GM19397 (cell line): ENCODE data around the gene PTPRD.
"Not testable (repeated sequence)": the region's sequence is repeated elsewhere in the genome, so short reads cannot be mapped to it uniquely, and the experiment has no call there.

Experiments
- ATAC-seq: cut with Tn5 transposase; IDR thresholded peaks from one replicate; pipeline ENCODE4 v1.9.1; 2021; ENCODE audit warnings: mild to moderate bottlenecking, moderate library complexity; ENCODE audit not compliant: unreplicated experiment

The PTPRD gene

GRCh38 chr9:9556865-9557803 is 1055.7 kb downstream of the PTPRD start:
- ATAC-seq: no peak

DNA sequence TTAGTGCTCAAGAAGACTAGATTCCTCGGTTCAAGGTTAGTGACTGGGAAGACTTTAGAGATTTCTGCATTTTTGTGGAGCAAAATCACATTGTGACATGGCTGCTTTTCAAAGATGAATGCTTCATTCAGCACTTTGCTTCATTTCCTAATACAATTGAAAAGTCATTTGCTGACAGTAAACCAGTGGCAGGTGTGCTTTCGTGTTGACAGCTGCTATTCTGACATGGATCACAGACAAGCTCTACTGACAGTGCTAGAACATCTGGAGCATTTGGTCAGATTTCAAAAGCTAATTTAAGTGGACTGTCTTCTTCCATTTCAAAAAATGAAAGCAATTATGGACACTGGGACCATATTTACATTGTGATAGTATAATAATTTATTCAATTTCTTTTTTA is 1060.1 kb downstream of the PTPRD start:
- no peak for ATAC-seq

- ATAC-seq: no peak
Measured at GRCh38 chr9:9538766-9539165, 1074.0 kb downstream of the PTPRD start.

- ATAC-seq: no peak
Measured at GRCh38 chr9:9538356-9538755, 1074.4 kb downstream of the PTPRD start.

DNA sequence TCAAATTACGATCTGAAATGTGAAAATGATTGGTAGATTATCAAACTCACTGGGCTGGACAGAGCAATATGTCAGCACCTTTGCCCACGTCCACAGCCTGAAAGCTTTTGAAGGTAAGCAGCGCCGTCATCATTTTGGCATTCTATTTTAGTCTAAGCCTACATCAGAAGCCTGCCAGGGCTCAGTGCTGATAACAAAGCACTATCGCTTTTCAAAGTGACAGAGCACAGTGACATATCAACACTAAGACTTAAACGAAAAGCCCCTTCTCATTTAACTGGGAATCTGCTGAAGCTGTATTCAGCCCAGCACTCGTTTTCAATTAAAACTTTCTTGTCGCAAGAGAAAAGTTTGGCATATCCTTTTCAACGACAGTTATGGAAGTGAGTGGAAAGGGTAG is 1076.3 kb downstream of the PTPRD start:
- ATAC-seq: no peak

DNA sequence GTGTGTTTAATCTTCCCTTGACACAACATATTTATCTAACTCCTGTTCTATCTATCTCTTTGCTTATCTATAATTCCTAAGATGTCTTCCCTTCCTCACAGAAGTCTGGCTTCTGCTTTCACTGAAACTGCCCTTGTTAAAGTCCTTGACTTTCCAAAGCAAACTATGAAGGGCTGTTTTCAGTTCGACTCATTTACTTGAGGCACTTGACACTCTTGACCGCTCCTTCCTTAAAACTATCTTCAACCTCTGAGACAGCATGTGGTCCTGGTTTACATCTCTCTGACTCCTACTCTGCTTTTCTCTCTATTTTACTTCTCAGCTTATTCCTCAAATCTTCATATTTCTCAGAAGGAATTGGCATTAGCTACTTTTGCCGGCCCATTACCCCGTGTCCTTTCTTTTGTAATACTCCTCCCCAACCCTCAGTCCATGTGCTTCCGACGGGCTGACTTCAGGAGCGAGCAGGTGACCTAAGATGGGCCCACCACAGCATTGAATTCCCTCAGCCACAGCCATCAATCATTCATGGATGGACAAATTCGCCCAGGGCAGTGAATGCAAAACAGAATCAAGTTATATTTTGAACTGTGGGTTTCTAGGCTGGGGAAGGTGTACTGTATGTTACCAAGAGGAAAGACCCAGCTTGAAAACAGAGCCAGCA is 1089.2 kb downstream of the PTPRD start:
- no peak for ATAC-seq

DNA sequence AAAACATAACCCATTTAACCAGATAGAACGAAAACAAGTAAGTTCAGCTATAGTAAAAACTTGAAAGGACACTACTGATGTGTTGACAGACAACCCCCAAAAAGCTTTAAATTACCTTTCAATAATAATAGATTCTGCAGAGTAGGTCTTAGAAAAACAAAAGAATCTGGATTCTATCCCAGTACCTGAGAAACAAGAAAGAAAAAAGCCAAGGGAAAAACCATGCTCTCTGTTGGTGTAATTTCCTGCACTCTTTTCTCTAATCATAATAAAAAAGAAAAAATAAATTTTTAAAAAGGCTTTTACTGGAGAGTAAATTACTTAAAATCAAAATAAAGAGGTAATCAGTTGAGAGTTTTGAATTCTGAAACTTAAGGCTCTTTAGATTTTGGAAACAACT is 1090.4 kb downstream of the PTPRD start:
- ATAC-seq: no peak

- no peak for ATAC-seq
Measured at GRCh38 chr9:9521033-9521779, 1091.6 kb downstream of the PTPRD start.

GRCh38 chr9:9504869-9505268 is 1107.9 kb downstream of the PTPRD start:
- no peak for ATAC-seq

- ATAC-seq: no peak
Measured at GRCh38 chr9:9499546-9499945, 1113.3 kb downstream of the PTPRD start.

GRCh38 chr9:9498846-9499245 is 1114.0 kb downstream of the PTPRD start:
- ATAC-seq: no peak

DNA sequence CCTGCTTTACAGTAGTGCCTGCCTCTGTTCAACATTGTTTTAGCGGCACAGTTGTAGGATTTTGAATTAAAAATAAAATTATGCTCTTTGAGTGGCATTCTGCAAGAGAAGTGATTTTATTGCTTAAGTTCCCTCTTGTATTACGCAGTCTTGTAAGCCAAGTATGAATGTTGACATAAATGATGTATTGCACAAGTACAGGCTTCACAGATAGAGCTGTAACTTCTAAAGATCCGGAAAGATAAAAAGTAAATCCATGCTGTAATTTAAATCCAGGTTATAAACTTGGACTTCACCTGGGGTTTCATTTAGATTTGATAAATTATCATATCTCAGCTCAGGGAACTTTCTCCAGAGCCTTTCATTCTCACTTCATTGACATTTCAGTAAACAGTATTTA is 1114.7 kb downstream of the PTPRD start:
- ATAC-seq: no peak

DNA sequence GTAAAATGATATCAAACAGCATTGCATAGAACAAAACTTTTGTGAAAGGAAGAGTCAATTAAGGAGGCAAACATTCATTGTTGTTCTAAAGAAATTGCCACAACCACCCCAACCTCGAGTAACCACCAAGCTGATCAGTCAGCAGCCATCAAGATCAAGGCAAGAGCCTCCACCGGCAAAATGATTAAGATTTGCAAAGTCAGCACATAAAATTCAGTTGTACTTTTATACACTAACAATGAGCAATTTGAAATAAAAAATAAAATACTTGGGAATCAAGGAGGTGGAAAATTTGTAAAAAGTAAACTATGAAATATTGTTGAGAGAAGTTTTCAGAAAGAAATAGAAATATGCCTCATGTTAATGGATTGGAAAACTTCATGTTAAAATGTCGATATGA is 1118.5 kb downstream of the PTPRD start:
- ATAC-seq: no peak

GRCh38 chr9:9492506-9492905 is 1120.3 kb downstream of the PTPRD start:
- ATAC-seq: no peak

DNA sequence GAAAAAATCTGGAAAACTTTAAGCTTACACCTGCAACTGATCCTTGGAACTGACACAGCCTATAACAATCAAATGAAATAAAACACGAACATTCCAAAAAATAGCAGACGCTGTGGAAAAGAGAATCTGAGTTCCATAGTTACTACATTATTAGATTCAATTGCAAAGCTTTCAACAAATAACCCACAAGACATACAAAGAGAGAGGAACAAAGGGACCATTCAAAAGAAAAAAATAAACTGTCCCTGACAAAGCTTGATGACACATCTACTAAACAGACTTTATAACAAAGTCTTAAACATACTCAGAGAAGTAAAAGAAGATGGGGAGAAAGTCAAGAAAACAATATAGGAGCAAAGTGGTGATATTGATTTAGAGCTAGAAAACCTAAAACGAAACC is 1123.6 kb downstream of the PTPRD start:
- ATAC-seq: no peak

DNA sequence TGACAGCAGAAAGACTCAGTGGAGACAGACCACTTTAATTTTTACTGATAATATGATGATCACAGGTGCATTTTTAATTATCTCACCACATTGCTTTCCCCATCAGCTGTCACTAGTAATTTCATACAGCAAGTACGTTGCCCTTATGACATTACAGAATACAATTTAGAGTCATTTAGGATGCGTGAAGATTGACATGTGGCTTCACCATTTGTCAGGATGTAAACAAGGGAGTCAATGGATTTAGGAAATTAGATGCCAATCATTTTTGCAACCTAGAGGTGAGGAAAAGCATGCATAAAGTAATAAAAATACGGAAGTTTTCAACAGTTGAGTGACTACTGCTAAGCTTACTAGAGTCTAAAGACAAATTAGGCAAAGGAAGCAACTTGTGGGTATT is 1129.6 kb downstream of the PTPRD start:
- no peak for ATAC-seq

DNA sequence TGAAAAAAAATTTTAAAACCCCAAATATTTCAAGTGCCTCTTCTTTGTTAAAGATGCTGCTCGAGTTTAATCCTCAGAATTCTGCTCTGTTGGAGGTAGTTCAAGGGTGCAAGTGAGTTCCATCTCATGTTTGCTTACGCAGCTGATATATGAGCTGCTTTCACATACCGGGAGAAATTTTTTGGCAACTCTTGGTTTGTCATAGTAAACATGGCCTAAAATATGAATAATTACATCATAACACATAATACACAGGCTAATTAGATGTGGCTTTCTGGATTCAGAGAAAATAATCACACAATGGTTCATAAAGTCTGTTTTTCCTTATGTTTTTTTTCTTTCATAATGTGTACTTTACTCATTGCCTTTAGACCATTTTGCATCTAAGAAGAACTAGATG is 1134.1 kb downstream of the PTPRD start:
- no peak for ATAC-seq

DNA sequence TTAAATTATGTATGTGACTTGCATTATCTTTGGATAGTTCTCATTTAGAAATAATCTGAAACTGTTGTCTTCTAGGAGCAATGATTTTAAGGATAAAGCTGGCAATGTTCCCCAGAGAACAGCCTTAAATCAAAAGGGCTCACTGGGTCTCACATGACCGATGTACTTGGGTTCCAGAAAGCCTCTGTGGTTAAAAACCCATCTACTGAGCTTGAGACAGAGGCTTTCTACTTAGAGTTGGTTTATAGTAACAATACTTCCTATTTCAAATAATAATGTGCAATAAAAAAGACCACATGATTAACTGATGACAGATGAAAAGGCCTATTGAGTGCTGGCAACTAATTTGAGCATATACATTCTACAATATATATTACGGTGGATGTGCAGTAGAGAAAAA is 1143.5 kb downstream of the PTPRD start:
- ATAC-seq: no peak

DNA sequence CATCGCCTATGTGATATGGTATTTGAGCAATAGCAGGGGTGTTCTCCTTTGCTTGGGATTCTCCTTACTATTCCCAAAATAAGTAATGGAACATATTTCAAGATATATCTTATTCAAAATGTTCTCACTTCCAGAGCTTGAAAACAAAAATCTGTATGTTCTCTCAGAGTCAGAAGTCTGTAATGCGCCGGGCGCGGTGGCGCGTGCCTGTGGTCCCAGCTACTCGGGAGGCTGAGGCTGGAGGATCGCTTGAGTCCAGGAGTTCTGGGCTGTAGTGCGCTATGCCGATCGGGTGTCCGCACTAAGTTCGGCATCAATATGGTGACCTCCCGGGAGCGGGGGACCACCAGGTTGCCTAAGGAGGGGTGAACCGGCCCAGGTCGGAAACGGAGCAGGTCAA is 1170.9 kb downstream of the PTPRD start:
- not testable (repeated sequence) for ATAC-seq

GRCh38 chr9:9437641-9438040 is 1175.2 kb downstream of the PTPRD start:
- no peak for ATAC-seq

DNA sequence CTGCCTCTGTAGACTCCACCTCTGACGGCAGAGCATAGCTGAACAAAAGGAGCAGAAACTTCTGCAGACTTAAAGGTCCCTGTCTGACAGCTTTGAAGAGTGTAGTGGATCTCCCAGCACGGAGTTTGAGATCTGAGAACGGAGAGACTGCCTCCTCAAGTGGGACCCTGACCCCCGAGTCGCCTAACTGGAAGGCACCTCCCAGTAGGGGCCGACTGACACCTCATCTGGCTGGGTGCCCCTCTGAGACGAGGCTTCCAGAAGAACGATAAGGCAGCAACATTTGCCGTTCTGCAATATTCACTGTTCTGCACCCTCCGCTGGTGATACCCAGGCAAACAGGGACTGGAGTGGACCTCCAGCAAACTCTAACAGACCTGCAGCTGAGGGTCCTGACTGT is 1186.3 kb downstream of the PTPRD start:
- not testable (repeated sequence) for ATAC-seq

GRCh38 chr9:9412241-9412640 is 1200.6 kb downstream of the PTPRD start:
- no peak for ATAC-seq
